GM12874 (cell line): Measurements from ENCODE around the gene C5orf15.

Experiments used
- TF ChIP-seq, protein P1 (sequence below): IDR thresholded peaks from 2 replicates; pipeline ENCODE4 v1.5.1; 2011; ENCODE audit warnings: low read depth, mild to moderate bottlenecking, control low read depth, low read length, moderate library complexity; ENCODE audit not compliant: insufficient read depth

Gene C5orf15

GRCh38 chr5:133919148-133920136, 49.0 kb downstream of the C5orf15 start:
- TF ChIP-seq, protein P1, sequence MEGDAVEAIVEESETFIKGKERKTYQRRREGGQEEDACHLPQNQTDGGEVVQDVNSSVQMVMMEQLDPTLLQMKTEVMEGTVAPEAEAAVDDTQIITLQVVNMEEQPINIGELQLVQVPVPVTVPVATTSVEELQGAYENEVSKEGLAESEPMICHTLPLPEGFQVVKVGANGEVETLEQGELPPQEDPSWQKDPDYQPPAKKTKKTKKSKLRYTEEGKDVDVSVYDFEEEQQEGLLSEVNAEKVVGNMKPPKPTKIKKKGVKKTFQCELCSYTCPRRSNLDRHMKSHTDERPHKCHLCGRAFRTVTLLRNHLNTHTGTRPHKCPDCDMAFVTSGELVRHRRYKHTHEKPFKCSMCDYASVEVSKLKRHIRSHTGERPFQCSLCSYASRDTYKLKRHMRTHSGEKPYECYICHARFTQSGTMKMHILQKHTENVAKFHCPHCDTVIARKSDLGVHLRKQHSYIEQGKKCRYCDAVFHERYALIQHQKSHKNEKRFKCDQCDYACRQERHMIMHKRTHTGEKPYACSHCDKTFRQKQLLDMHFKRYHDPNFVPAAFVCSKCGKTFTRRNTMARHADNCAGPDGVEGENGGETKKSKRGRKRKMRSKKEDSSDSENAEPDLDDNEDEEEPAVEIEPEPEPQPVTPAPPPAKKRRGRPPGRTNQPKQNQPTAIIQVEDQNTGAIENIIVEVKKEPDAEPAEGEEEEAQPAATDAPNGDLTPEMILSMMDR: 0 out of 2 replicates have a peak, but pooled peaks have one; percentile 13

- TF ChIP-seq, protein P1: no peak
Measured at GRCh38 chr5:133918731-133919130, 49.7 kb downstream of the C5orf15 start.

DNA sequence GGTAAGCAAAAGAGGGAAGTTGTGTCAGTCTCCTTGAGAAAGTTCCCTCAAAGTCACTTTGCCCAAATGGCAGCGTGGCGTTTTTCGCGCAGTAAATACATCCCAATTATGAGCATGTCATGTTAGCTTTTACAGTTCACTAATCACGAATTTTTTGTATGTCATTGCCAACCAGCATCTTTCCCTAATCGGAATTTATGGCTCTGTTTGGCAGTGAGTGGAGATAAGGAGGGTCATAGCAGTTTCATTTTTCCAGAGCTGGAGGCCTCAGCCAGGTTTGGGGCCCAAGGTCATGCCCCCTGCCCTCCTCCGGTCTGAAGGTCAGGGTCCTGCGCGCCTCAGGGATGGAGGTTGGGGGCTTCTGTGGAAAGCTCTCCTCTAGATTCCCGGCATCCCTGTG, 50.1 kb downstream of the C5orf15 start:
- TF ChIP-seq, protein P1: no peak

DNA sequence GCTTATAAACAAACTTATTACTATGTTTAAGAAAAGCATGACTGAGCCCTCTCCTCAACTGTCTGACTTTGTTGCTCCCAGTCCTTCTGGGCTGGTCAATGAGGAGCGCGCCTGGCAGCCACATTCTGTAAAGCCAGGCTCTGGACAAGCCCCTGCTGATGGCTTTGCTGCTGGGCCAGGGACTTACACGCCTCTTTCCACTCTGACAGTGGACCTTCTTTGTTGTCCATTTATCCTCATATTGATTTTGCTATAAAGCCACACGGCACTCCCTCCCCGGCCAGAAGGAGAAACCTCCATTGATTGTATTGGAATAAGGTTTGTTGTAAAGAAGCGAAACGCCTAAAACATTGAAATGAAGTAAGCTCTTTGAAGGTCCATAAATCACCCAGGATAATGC, 50.6 kb downstream of the C5orf15 start:
- TF ChIP-seq, protein P1: no peak

GRCh38 chr5:133916914-133917313, 51.5 kb downstream of the C5orf15 start:
- TF ChIP-seq, protein P1: no peak

DNA sequence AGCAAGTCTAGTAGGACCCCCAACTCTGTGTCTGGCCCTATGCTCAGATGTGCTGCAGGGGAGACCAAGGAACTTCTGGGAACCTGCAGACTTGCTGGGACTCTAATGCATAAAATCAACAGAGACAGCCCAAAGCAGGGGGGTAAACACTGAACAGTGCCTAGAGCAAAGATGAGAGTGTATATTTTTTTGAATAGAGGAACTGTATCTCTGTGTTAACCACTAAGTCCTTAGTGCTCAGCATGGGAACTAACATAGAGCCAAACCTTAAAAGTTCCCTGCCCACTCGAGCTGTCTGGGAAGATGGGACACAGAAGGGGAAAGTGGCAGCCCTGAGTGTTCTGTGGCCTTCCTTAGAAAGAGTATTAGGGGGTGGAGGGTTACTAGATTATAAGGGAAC, 51.9 kb downstream of the C5orf15 start:
- TF ChIP-seq, protein P1: no peak

DNA sequence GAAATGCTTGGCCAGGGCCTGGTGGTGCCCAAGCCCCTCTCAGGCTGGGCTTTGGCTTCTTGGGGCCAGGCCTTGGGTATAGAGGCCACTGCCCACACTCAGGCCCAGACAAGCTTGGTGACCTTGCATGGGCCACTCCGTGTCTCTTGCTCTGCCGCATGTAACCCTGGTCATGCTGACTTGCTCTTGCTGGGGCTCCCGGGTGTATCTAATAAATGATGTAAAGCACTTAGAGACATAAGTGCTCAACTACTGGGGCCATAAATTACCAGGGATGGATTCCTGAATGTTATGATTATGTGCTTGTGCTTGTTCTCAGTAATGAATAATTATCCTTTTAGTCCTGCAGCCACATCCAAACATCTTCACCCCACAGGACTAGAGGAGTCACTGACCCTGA, 54.0 kb downstream of the C5orf15 start:
- TF ChIP-seq, protein P1: no peak
